Activated CD8-positive, alpha-beta memory T cell treated with anti-CD3 and anti-CD28 coated beads, Interleukin-2, amount 50 U/mL, for 24 hours (primary cell): ENCODE results near the gene MLXIP.
"Not testable (repeated sequence)": the region's sequence is repeated elsewhere in the genome, so short reads cannot be mapped to it uniquely, and the experiment has no call there.

Source experiments
- DNase-seq: peaks from one replicate; pipeline ENCODE4 v3.0.0-alpha.2; 2020; ENCODE audit errors: extremely low read depth

MLXIP gene

DNA sequence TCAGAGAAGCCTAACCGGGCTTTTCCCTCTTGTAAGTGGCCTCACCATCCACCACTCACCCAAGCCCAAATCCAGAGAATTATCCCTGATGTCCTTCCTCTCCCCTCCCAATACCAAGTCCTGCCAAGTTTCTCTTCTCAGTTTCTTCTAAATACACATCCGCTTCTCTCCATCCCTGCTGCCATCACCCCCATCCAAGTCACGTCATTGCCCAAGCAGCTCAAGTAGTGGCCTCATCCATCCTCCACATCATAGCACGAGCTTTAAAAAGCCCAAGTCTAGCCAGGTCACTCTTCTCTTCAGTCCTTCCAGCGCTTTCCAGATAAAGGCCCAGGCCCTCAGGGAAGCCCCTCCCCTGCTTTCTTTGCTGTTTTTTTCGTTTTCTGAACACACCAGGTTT is 70.1 kb downstream of the MLXIP start:
- DNase-seq, result no peak

DNA sequence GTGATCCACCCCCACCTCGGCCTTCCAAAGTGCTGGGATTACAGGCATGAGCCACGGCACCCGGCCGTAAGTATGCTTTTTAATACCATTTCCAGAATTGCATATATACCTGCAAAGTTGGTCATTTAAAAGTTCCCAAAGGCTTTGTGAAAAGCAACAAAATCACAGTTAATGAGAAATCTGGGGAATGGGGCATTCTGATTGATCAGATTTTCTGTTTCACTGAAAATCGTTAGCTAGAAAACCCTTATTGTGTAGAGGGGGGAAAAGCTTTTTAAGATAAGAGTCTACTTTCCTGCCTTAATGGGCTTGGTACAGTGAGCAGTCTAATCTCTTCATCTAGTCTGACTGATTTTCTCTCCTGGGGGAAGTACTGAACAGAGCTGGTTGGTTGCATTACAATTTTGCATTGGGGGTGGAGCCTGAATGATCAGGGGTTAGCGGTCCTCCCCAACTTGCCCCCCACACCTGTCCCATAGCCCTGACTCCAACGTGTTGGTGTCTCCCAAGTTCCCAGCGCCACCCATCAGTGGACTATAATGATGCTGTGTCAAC is 71.6 kb downstream of the MLXIP start:
- DNase-seq, result no peak

DNA sequence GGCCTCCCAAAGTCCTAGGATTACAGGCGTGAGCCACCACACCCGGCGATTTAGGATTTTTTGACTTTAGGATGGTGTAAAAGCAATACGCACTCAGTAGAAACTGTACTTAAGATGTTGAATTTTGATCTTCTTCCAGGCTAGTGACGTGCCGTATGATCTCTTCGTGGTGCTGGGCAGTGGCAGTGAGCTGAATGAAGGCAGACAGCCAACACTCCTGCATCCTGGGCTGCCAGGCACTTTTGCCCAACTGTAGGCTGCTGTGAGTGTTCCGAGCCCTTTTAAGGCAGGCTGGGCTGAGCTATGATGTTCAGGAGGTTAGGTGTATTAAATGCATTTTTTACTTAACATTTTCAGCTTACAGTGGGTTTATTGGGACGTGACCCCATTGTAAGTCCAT is 74.2 kb downstream of the MLXIP start:
- no peak for DNase-seq

DNA sequence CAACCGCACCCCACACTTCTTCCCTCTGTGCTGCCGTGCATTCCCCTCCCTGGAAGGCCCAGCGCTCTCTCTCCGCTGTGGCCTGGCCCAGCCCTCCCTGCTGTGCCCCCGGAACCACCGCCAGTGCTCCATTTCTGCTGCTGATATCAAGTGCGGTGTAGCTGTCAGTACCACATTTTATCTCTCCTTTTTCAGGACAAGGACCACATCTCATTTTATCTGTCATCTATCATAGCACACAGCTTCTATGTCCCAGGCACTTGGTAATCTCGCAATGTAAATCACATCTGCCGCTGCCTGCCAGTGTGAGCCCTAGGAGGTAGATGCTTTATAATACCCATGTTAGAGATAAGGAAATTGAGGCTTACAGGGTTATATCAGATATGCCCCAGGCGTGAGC is 77.1 kb downstream of the MLXIP start:
- DNase-seq, result no peak

DNA sequence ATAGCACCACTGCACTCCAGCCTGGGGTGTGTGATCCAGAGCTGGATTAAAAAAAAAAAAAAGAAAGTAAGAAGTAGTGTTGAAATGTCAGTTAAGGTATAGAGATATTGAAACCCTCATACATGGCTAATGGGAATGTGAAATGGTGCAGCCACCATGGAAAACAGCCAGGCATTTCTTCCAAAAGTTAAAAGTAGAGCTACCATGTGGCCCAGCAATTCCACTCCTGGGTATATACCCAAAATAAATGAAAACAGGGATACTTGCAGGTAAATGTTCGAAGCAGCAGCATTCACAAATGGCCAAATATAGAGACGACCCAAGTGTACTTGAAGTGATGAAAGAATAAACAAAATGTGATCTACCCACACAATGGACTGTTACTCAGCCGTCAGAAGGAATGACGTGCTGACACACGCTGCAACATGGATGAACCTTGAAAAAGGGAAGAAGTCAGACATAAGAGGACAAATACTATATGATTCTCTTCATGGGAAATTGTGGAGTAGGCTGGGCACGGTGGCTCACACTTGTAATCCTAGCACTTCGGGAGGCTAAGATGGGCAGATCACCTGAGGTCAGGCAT is 80.2 kb downstream of the MLXIP start:
- DNase-seq, result no peak

DNA sequence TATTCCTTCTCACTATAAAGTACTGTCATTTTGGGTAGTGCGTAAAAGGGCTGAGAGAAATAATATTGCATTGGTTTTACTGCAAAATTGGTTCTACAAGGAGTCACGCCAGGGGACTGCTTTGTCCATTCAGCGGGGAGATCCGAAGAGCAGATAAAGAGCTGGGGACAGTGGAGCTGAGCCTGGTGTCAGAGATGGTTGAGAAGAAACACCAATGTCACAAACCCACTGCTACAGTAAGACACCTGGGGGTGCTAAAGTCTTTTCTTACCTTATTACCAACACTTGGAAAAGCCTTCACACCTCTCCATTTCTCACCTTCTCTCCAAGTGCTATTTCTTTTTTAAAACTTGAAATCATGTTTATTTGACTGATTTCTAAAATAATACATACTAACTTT is 81.3 kb downstream of the MLXIP start:
- no peak for DNase-seq

DNA sequence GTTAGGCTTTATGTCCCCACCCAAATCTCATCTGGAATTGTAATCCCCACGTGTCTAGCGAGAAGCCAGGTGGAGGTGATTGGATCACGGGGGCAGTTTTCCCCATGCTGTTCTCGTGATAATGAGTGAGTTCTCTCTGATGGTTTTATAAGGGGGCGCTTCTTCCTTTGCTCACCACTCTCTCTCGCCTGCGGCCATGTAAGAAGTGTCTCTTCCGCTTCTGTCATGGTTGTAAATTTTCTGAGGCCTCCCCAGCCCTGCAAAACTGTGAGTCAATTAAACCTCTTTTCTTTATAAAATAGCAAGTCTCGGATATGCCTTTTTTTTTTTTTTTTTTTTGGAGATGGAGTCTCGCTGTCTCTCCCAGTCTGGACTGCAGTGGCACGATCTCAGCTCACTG is 82.2 kb downstream of the MLXIP start:
- DNase-seq, result no peak

DNA sequence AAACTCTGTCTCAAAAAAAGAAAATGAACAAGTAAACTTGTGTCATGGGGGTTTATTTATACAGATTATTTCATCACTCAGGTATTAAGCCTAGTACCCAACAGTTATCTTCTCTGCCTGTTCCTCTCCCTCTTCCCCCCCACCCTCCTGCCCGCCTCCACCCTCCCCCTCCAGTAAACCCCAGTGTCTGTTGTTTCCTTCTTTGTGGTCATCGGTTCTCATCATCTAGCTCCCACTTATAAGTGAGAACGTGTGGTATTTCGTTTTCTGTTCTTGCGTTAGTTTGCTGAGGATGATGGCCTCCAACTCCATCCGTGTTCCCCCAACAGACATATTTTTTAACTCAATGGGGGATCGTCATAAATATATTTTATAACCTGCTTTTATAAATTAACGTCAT is 83.1 kb downstream of the MLXIP start:
- no peak for DNase-seq

DNA sequence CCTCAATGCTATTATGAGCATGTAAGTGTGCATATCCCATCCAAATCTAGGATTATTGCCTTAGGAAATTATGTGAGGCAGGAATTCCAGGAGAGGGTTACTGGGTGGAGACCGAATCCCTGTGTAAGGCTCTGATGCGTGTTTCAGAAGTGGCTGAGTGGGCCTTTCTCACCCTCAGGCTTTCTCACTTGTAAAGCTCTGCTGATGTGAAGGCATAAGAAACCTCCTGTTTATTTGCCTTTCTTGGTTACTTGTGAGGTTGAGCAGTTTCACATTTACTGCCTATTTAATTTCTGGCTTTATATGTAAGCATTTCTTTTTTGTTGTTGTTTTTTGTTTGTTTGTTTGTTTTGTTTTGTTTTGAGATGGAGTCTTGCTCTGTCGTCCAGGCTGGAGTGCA is 84.4 kb downstream of the MLXIP start:
- DNase-seq, result no peak

DNA sequence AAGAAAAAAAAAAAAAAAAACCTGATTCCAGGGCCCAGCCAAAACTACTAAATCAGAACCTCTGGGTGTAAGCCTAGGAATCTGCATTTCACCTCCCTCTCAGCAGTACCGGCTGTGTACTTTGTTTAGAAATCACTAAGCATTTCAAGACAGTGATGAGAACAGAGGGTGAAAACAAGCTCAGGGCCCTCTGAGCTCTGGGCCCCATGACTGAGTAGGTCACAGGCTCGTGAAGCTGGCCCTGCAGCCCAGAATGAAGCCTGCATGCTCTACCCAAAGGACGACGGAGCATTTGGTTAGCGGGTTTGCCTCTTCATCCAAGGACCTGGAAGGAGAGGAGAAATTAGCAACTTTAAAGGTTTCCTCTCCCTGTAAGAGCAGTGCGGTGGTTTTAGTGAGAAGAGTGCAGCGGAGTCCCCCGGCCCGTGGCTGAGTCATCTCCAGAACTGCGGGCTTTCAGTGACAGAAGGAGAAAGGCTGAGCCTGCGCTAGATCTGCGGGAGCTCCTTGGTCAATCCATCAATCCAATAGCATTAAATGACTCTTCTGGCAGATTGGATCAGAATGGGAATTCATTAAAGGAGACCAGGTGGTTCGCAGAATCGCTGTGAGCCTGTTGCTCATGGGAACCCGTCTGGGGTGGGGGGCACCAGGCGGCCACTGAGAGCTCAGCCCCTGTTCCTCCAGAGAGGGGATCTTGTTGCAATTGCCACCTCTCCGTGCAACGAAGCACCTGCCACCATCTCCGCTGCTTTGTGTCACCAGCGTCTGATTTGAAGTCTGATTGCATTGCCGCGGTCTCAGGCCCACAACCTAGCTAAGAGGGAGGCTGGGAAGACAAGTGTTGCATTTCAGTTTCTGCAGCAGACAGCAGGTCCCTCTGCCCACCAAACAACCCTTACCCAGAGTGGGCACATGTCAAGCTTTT is 88.1 kb downstream of the MLXIP start:
- peak; percentile 33 for DNase-seq

DNA sequence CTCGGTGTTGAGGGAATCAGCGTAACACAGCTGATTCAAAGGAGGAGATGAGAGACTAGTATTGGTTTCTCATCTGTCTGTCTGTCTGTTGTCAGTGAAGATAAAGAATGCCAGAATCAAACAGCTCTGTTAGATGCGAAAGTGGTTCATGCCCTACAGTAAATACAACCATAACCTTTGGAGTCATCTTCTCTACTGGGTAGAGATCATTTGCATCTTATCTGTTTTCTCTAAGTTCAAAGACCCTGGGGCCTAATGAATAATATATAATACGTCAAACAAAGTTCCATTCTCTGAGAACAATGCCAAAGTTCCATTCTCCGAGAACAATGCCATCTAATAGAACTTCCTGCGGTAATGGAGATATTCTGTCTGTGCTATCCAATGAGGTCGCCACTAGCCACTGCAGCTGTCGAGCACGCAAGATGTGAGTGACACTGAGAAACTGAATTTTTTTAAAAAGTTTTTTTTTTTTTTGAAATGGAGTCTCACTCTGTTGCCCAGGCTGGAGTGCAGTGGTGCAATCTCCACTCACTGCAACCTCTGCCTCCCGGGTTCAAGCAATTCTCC is 88.9 kb downstream of the MLXIP start:
- no peak for DNase-seq

DNA sequence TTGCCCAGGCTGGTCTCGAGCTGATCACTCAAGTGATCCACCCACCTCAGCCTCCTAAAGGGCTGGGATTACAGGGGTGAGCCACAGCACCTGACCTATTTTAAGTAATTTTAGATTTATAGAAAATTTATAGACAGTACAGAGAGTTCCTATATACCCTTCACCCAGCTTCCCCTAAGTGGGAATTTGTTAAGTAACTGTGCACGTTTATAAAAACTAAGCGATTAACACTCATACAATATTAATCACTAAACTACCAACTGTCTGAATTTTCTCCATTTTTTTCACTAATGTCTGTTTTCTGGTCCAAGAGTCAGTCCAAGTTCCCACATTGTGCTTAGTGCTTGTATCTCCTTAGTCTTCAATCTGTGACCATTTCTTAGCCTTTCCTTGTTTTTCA is 89.9 kb downstream of the MLXIP start:
- no peak for DNase-seq

DNA sequence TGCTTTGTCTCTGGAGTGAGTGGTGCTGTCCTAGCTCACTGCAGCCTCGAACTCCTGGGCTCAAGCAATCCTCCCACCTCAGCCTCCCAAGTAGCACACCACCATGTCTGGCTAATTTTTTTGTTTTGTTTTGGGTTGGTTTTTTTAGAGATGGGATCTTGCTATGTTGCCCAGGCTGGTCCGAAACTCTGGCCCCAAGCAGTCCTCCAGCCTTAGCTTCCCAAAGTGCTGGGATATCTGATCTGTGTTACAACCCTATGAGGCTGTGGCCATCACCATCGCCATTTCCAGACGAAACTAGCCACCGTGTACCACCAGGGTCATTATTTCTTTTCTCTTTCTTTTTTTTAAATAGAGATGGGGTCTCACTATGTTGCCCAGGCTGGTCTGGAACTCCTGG is 92.8 kb downstream of the MLXIP start:
- no peak for DNase-seq

DNA sequence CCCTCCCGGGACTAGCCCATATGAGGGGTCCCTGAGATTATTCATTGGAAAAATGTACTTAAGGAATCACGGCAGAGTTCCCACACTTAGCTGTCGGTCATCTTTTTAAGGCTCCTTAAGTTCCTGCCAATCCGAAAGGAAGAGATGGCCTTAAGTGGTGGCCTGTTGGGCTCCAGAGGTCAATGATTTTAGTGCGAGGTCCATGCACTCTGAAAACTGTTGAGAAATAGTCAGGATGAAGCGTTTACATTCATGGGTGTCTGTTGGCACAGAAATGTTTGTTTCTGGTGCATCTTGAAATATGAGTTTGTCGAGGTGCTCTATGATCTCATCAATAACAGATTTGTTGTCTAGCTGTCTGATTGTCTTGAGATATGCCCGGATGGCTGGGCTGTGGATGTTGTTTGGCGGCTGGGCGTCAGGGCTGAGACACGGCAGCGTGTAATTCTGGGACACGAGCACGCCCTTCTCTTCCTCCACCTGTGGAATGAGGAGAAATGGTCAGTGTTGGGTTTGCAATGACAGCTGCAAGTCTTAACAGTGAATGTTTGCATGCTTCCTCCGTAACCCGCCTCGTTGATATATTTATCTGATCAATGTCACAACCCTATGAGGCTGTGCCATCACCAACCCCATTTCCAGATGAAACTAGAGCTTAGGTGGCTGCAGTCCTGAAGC is 93.8 kb downstream of the MLXIP start:
- no peak for DNase-seq

DNA sequence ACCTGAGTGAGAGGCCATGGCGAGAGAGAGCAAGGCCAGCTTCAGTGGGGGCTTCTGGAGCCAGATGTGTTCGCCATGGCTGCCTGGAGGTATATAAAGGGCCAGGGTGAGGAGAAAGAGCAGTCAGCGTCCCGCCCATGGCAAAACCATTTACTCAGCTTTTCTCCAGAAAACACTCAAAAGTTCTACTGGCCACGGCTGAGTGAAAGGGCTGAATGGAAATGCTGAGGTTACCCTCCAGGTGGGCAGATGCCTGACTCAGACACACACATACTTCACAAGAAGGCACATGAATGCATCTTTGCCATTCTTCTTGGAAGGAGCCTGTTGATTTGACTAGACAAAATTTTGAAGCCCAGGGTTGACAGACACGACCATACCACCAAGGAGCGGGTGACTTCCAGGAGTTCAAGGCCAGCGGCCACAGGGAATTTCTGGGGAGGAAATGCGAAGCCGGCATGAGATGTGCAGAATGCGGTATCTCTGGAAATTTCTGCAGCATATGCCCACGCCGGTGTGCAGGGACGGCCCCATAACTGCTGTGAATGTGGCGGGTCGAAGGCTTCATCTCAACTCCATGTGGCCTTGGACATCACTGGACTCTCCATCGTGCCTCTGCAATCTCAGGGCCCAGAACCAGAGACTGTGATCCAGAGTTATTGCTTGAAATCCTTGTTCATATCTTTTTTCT is 95.7 kb downstream of the MLXIP start, which contains the start of gene IL31:
Gene IL31, minus strand, starts transcription at position 67 of the 691 bp plus-strand sequence. Its CDS starts 49 bp downstream, at position 18.
- DNase-seq, result no peak

DNA sequence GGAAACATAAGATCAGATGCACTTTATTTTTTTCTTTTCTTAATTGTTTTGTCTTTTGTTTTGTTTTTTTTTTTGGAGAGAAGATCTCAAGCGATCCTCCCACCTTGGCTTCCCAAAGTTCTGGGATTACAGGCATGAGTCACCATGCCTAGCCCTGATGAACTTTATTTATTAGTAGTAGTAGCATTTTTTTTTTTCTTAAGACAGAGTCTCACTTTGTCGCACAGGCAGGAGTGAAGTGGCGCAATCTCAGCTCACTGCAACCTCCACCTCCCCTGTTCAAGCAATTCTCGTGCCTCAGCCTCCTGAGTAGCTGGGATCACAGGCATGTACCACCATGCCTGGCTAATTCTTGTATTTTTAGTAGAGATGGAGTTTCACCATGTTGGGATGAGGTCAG is 97.9 kb downstream of the MLXIP start:
- DNase-seq, result not testable (repeated sequence)

DNA sequence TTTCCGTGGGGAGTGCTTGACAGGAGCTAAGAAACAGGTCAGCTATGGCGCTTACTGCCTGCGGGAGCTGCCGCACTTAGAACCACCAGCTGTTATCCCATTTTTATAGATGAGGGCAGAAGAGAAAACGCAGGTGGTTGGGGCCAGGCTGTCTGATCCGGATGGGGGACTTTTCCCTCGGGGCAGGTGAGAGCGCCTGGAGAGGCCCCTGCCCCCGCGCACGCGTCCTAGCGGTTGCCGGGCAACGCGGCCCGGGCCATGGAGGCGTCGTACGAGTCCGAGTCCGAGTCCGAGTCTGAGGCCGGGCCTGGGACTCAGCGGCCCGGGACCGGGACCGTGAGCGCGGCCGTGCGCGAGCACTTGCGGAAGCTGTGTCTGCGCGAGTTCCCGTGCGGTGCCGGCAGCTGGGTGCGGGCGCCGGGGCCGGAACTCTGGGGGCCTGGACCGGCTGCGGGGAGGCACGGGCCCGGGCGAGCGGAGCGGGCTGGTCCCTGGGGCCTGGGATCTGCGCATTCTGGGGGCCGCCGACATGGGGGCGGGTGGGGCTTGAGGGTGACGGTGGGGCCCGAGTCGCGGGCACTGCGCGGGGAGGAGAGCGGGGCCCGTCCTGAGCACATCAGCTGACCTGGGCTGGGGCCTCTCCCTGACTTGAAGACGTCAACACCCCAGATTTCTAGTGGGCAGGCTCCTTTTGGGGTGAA is 104.5 kb downstream of the MLXIP start, which contains the start of gene LRRC43:
Gene LRRC43, plus strand, starts transcription at position 237 of the 701 bp plus-strand sequence. Its CDS starts 22 bp downstream, at position 259.
- no peak for DNase-seq

DNA sequence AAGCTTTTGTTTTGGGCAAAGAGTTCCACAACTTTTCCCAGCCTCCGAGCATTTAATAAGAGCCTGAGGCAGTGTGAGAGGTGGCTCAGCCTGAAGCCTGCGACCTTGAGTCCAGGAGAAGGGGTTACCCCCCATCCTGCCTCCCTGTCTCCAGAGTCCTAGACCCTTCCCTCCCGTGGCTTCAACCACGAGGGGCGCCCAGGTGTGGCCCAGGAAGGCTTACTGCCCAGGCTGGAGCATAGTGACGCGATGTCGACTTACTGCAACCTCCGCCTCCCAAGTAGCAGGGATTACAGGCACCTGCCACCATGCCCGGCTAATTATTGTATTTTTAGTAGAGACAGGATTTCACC is 105.0 kb downstream of the MLXIP start:
- DNase-seq, result no peak

DNA sequence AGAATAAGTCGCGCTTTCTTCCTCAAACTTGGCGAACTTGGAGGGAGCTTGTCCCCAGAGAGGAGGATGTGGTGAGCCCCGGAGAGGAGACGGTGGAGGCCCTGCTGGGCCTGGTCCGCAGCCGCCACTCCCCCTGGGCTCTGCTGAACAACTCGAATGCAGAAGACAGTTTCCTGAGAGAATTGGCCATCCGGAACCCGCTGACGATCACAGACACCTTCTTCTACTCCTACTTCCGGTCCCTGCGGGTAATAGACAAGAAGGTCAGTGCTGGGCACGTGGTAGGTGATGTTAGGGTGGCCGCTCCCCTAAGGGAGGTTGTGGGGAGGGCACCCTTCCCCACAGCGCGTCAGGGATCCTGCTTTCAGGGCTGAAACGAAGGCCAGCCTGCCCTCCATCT is 106.0 kb downstream of the MLXIP start:
- no peak for DNase-seq

DNA sequence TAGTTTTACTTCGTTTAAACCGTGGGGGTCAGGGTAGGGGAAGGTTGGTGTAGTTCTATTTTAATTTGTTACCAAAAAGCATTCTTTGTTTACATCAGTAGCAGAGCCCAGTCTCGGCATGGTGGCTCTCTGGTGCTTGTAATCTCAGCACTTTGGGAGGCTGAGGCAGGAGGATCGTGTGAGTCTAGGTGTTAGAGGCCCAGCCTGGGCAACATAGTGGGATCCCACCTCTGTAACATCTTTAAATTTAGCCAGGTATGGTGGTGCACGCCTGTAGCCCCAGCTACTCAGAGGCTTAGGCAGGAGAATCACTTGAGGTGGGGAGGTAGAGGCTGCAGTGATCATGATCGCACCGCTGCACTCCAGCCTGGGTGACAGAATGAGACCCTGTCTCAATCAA is 106.5 kb downstream of the MLXIP start:
- no peak for DNase-seq
